GM21528 (cell line): Measurements from ENCODE around the gene NEB.
A peak's percentile ranks its signal among the peaks of the same experiment; 100 is the strongest.
"Not testable (repeated sequence)": the region's sequence is repeated elsewhere in the genome, so short reads cannot be mapped to it uniquely, and the experiment has no call there.

Source experiments
- ATAC-seq: cut with Tn5 transposase; IDR thresholded peaks from one replicate; pipeline ENCODE4 v1.9.1; 2021; ENCODE audit warnings: mild to moderate bottlenecking, moderate library complexity; ENCODE audit not compliant: unreplicated experiment, low FRiP score

NEB gene

DNA sequence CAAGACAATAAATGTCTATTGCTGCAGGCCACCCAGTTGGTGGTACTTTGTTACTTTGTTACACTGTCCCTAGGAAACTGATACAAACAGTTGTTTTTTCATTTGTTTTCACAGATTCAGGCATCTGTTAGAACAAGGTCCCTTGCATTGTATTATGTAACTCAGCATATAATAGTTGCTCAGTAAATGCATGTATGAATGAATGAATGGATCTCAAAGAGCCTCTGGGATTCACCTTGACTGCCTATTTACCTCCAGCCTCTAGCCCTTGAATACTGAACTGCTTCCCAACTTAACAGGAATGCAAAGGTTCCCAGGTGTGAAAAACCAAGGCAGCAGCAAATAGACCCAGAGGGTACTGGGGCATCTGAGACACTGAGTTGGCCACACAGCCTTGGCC lies 27.4 kb upstream of the NEB start:
- ATAC-seq, result no peak

DNA sequence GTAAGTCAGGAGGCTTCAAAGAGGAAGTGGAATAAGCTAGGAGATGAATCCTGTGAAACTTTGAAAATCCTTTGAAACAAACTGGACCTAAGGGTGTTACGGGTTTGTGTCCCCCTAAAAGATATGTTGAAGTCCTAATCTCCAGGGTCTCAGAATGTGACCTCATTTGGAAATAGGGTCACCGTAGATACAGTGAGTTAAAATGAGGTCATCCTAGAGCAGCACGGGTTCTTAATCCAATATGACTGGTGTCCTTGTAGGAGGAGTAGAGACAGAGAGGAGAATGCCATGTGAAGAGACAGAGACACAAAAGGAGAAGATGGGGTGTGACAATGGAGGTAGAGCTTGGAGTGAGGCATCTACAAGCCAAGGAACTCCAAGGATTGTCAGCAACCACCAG lies 26.9 kb upstream of the NEB start:
- no peak for ATAC-seq

DNA sequence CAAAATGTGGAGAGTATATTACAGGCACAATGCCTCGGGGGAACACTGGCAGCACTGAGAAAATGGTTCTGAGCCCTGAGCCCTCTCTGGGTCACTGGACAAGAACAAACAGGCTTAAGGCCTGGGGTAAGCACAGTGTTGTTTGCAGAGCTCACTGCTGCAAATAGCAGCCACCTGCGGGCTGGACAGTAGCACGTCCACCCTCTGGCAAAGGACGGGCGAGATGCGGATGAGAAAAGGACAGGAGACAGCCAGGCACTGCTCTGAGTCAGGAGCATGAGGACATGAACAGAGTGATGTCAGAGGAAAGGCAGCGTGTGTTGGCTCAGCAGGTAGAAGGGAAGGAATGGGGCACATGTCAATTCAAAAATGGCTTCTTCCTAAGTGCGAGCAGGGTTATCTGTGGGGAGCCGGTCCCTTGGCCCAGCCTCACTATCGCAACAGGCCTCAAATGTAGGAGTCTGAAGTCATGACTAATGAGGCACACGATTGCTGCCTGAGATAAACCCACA lies 25.9 kb upstream of the NEB start:
- ATAC-seq, result no peak

DNA sequence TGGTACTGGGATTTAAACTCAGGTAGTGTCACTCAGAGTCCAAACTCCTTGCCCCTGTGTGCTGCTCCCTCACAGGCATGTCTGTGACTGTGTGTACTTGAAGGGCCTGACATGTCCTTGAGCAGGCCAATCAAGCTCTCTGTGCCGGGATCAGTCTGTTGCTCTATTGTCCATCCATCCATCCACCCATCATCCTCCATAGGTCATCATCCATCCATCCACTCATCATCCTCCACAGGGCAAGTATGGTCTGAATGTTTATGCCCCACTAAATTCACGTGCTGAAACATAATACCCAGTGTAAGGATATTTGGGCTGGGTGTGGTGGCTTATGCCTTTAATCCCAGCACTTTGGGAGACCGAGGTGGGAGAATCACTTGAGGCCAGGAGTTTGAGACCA lies 24.5 kb upstream of the NEB start:
- ATAC-seq, result no peak

DNA sequence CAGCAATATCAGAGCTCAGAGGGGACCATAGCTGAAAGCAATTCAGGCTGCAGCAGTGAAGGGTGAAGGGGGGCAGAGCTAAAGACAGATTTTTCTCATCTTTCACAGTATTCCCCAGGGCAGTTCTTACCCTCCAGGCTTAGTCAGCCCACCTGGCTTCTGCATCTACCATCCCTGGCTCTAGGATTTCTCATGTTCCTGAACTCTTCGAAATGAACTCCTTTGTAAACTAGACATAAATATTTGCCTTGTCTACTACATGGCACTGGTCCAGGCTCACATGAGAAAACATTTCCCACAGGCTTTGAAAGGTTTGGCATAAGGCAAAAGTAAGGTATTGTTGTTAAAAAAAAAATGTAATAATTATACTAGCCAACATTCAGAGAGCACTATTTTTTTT lies 23.6 kb upstream of the NEB start:
- no peak for ATAC-seq

DNA sequence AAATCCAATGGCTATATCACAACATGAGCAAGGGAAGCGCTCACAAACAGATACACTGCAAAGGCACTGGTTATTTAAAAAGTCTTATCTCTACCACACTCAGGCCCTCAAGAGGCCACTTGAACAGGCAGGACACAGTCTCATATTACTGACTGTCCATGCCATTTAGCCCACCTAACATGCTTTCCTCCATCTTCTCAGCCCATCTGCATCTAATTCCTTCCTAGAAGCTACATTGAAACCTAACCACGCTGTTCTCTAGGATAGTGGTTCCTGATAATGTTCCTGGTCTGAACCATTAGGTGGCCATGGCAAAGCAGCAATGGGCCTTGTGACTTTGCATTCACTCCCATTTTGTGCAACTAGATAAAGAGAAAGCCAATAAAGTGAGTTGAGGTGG lies 22.5 kb upstream of the NEB start:
- ATAC-seq, result no peak

DNA sequence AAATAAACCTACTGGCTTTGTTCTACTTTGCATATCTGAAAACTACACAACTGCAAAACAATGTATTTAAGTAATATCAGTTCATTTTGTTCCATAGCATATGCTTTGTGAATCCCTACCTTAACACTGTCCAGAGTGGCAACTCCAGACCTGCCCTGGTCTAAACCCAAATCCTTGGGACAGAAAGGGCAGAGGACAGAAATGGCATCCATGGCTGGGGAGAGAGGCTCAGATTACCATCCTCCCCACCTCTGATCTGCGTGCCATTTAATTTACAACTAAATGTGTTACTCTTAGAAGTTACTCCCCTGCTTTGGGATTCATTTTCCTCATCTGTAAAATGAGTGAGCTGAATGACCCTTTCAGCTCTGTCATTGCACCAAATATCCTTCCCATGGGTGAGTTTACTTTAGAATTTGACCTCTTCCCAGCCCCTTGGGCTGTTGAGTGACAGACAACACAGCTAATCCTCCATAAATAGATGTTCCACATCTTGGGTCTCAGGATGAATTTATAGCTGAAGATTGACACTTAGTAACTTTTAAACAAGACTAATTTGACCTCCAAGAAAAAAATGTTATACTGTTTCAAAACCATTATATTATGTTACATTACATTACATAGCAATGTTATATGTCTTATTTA lies 20.1 kb upstream of the NEB start:
- ATAC-seq, result no peak

DNA sequence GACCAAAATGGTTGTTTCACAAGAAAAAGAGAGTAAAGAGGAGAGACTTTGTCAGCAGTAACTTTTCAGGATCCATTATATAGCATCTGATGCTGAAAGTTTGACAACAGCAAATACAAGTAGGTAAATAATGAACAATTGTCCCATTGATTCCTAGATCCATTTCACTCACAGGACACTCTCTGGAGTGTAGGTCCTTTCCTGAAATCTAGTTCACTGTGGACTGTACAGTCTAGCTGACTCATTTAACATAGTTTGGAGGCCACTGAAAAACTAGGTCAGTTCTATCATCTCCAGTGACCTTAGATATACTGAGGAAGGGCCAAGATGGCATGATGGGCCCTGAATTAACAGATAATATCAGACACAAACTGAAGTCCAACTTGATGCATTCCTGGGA lies 19.3 kb upstream of the NEB start:
- no peak for ATAC-seq

DNA sequence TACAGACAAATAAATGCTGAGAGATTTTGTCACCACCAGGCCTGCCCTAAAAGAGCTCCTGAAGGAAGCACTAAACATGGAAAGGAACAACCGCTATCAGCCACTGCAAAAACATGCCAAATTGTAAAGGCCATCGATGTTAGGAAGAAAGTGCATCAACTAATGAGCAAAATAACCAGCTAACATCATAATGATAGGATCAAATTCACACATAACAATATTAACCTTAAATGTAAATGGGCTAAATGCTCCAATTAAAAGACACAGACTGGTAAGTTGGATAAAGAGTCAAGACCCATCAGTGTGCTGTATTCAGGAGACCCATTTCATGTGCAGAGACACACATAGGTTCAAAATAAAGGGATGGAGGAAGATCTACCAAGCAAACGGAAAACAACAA lies 11.0 kb upstream of the NEB start:
- not testable (repeated sequence) for ATAC-seq

DNA sequence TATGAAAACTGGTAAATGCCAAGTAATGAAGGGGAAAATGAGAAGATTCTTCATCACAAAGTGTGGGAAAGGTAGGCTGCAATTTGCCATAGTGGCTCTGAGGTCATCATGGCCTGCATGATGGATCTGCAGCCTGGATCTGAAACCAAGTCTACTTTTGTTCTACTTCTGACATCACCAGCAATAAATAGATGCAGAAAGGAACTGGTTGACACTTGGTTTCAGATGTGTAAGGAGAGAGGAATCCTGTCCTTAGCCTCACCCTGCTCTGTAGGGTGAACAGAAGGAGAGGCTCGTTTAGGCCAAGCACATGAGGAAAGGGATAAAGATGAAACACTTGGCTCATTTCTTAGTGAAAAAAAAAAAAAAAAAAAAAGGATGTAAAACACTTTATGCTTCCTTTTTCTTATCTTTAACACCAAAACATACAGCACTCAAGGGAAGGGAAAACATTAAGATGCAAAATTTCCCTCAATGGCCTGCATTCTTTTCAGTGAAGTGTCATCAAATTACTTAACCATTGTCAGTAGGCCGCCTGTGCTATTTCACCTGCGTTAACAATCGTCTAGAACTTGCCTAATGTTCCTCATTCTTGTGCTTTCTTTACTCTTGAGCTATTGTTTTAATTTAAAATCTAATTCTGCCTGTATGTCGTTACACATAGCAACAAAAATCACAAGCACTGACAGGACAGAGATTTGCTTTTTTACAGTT lies 3.9 kb downstream of the NEB start:
- ATAC-seq, result peak; percentile 63

DNA sequence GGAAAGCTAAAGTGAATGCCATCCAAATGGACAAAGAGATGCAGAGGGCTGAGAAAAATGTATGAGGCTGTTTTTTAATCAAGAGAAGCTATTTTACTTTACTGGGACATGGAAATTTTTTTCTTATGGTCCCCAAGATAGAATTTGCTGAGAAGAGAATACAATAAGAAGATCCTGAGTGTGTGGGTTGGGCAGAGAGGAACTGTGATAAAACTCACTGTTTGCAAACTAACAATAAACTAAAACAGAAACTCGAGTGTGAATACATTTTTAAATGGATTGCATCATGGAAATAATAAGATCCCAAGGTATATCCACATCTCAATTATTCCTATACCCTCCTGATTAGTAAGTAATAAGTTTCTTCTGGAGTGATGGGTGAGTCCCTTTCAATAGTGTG lies 4.4 kb downstream of the NEB start:
- ATAC-seq, result peak; percentile 26

DNA sequence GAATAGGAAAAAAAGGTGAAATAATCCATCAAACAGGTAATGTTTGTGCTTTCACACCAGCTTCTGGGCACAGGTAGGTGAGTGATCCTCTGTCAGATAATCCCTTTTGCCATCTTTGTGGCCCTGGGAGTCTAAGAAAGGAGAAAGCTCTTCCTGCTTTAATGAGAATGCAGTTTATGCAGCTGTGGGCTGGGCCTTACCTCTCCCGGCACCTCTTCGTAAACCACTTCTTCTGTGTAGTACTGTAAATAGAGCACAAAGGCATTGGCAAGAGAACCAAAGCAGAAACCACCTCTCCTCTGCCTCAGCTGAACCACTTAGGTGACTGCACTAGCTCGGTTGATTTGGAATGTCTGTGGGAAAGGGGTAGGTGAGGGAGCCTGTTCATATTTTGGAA lies 4.9 kb downstream of the NEB start:
- no peak for ATAC-seq

DNA sequence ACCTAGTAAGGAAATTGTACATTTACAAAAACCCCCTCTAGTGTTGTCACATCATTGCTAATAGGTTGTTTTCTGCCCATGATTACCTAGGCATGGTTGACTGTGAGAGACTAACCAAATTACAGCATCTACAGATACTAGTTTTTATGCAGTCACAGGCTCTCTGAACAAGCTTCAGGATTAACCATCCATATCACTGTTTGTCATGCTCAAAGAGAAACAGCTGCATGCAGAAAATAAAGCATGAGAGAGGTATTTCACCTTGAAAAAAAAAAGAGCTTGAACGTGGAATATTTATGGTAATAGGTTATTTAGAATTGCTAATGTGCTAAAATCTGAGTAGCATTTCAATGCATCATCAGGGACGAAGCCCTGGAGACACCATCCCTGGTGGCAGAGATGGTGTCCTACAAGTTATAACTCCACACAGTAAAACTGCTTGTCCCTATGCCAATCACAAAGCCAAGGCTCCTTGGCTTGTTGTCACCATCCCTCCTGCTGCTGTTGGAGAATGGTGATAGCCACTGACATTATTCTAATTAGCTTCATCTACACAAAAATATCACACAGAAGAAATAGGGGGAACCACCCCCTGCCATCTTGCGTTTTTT lies 5.4 kb downstream of the NEB start:
- ATAC-seq, result no peak

DNA sequence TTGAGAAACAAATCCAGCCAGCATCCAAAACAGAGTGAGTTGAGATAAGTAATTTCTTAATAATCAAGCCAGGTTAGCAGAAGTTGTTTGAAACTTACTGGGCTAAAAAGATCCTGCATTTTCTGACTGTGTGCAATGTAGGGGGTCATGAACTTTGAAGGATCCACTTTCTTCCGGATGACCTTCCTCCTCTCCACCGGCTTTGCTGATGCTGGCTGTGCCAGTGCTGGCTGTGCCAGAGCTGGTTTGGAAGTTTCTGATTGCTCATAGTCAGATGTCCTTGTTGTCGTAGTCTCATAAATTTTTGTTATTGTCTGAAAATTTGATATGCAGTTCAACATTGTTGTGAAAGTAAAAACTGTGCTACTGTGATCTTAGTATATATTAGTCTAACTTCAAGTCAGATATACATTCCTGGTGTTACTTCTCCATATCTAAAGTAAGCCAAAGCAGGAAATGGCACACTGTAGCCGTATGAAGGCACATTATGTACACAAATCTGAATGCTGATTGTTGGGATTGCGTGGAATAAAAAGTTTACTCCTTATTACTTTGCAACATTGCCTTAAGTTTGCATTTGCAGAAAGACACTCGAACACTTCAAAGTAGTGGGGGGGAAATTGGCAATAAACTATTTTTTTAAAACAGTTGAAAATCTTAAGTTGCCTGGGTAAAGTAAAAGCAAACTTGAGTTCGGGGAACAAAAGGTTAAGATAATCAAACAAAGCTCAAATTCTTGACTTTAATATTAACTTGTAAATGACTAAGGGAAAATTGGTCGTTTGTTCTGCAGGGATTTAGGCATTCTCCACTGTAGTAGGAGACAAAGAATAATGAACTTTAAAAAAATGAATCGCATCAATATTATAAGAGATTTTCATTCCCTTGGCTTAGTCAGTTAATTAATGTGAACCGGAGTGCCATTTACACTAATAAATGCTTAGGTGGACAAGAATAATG lies 6.4 kb downstream of the NEB start:
- no peak for ATAC-seq

DNA sequence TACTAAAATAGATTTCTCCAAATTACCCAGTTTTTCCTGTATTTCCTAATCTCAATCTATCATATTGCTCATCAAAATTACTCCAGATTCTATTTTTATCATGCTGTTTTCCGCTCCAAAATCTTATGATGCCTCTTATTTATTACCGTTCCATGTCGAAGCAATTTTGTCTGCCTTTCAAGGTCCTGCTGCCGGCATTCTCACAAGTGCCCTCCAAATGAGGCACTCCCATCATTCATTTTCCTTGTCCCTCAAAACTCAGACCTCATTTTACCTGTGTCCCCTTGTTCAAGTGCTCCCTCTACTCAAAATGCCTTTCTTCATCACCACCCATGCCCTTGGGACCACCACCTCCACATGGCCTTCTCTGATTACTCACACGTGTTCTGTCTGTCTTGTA lies 13.1 kb downstream of the NEB start:
- no peak for ATAC-seq

DNA sequence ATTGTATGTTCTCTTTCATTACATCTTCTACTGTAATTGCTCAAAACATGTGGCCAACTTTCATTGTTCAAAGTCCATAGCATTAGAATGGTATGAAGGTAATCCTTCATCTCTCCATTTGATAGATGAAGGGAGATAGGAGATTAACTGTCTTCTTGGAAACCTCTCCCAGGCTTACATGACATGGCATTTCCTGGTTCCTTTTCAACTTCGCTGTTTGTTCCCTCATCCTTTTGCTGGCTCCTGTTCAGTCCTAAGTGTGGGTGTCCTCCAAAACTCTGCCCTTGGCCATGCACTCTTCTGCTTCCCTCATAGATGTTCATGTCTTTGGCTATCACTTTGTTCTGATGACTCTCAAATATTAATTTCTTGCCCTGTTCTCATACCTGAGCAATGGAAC lies 13.8 kb downstream of the NEB start:
- no peak for ATAC-seq

DNA sequence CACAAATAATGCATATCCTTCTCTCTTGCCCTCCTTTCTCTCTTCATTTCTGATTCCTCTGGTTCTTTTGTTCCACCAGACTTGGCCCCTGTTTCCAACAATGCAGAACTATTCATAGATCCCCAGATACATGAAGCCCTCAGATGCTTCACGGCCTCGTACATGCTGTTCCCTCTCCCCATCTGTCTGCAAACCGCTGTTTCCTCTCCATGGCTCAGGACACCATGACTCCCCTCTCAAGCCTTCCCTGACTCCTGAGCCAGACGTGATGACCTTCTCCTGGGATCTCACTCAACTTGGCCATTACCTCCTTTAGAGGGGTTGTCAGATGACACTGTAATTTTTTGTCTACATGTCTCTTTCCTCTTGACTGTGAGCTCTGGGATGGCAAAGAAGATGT lies 15.5 kb downstream of the NEB start:
- ATAC-seq, result no peak

DNA sequence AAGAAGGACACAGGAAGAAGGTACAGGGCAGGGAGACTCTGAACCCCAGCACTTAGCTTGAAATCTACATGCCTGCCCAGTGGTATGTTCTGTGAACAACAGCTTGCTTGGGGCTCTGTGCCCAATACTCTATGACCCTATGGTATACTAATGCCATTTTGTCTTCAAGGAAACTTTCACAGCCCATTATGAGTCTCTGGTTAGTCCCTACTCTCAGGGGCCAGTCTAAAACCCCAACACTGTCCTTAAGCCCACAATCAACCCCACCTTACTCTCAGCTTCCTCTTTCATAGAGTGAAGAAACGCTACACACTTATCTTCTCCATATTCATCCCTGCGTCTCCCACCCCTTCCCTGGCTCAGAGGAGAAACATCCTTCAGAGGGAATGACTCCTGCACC lies 16.0 kb downstream of the NEB start:
- no peak for ATAC-seq

DNA sequence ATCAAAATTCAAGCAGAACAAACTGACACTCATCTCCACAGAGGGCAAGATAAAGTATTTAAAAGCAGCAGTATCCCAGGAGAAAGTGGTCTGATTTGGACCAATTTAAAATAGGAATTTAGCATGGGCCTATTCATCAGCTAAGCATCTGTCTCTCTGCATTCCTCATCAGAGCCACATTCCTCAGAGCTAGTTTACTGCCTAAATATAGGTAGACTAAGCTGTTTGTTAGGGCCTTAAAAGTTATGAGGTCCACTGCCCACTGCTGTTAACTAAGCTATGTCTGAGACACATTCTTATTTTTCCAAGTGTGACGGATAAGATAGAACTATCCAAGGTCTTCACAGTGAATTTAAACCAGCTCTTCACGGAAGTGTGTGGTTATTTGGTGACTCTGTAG lies 17.6 kb downstream of the NEB start:
- ATAC-seq, result no peak

DNA sequence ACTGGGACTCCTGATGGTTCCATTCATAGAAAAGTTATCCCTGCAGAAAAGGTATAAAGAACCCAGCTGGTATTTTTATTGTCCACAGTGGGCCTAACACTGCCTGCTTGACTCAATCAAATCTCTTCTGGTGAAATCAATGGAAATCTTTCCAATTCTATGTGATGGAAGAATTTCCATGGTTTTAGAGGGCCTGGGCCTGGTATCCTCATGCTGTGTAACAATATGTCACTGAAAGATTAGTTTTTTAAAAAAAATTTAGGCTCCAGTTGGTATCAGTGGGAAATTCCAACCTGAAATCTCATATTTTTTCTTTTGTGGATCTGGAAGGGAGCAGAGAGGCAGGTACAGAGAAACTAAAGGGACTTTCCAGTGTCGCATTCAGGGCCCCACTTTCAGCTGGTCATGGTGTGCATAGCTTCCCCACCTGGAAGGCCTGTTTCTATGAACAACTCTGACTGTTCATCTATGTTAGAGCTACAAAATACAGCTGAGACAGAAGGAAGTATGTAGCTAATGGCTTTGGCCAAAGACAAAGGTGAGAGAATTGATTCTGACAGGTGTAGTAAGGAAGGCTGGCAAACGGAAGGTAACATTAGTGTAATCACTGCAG lies 20.9 kb downstream of the NEB start:
- no peak for ATAC-seq
